Endodermal cell (in vitro differentiated cells): Measurements from ENCODE around the gene MMP1. TPM values are rescaled to one million over a fixed set of nuclear protein-coding genes. Genes with fewer than 3 reads are reported as not detected.

Experiments
- DNase-seq: peaks from one replicate; pipeline ENCODE4 v3.0.0-alpha.2; 2017
- H3K27ac ChIP-seq: 2 replicates; pipeline ENCODE4 v1.5.1; 2013; ENCODE audit warnings: mild to moderate bottlenecking, low read depth, low read length, moderate library complexity
- H3K27me3 ChIP-seq: 2 replicates; pipeline ENCODE4 v1.6.1; 2013; ENCODE audit warnings: mild to moderate bottlenecking, low read length, moderate library complexity; ENCODE audit not compliant: insufficient read depth, control insufficient read depth, poor library complexity, severe bottlenecking
- H3K36me3 ChIP-seq: 2 replicates; pipeline ENCODE4 v1.7.0; 2013; ENCODE audit warnings: mild to moderate bottlenecking, low read length, moderate library complexity; ENCODE audit not compliant: control insufficient read depth, insufficient read depth
- H3K4me1 ChIP-seq: one replicate; pipeline ENCODE4 v1.7.0; 2013; ENCODE audit warnings: low read length; ENCODE audit not compliant: control insufficient read depth, insufficient read depth
- H3K4me3 ChIP-seq: 2 replicates; pipeline ENCODE4 v1.5.1; 2013; ENCODE audit warnings: mild to moderate bottlenecking, low read length, moderate library complexity
- H3K9ac ChIP-seq: 2 replicates; pipeline ENCODE4 v1.6.1; 2013; ENCODE audit warnings: mild to moderate bottlenecking, low read length, moderate library complexity; ENCODE audit not compliant: poor library complexity, severe bottlenecking; ENCODE audit errors: extremely low read depth
- H3K9me3 ChIP-seq: 2 replicates; pipeline ENCODE4 v1.6.1; 2013; ENCODE audit warnings: mild to moderate bottlenecking, low read length, moderate library complexity; ENCODE audit not compliant: control insufficient read depth
- H3K27ac Mint-ChIP-seq: 2 replicates; pipeline ENCODE4 v1.8.0; 2020; ENCODE audit warnings: mixed read lengths
- H3K27me3 Mint-ChIP-seq: 2 replicates; pipeline ENCODE4 v1.8.0; 2021; ENCODE audit warnings: mild to moderate bottlenecking, mixed read lengths; ENCODE audit not compliant: insufficient read depth
- H3K36me3 Mint-ChIP-seq: 2 replicates; pipeline ENCODE4 v1.8.0; 2020; ENCODE audit warnings: low read depth, mixed read lengths
- H3K4me1 Mint-ChIP-seq: 2 replicates; pipeline ENCODE4 v1.8.0; 2020; ENCODE audit warnings: mixed read lengths
- H3K4me3 Mint-ChIP-seq: 2 replicates; pipeline ENCODE4 v1.8.0; 2020; ENCODE audit warnings: mild to moderate bottlenecking, moderate library complexity, mixed read lengths
- H3K9me3 Mint-ChIP-seq: 2 replicates; pipeline ENCODE4 v1.8.0; 2020; ENCODE audit warnings: mild to moderate bottlenecking, mixed read lengths
- WGBS, 2 experiments: methylation state at CpG; one replicate each; pipeline versions ENCODE4 v1.1.5 to v1.1.7; 2013; ENCODE audit warnings: missing lambda C conversion rate in 2 of 2, mixed read lengths in 1 of 2; ENCODE audit not compliant: insufficient coverage in 1 of 2, insufficient read length in 1 of 2; 5-methylcytosine and 5-hydroxymethylcytosine counted together
- total RNA-seq, 2 donors: library from RNA; stranded (reverse); fragmentation: NEBNext Ultra II Directional in 1 of 2; extraction: Animal tissue kit (Norgen Biotek cat#: 25700) in 1 of 2; gene quantifications; 2 replicates in 1 of 2; 3 replicates in 1 of 2; pipeline ENCODE4 v1.2.1, GENCODE V29; 2021
- TF ChIP-seq, protein P1 (sequence below): fragments of 200-600 bp; sonication (generic); conservative IDR thresholded peaks from 2 replicates; pipeline ENCODE4 v1.5.0; 2021; ENCODE audit warnings: antibody characterized with exemption, mild to moderate bottlenecking

MMP1 gene
- total RNA-seq, 2 donors from 2014 or later: not detected

DNA sequence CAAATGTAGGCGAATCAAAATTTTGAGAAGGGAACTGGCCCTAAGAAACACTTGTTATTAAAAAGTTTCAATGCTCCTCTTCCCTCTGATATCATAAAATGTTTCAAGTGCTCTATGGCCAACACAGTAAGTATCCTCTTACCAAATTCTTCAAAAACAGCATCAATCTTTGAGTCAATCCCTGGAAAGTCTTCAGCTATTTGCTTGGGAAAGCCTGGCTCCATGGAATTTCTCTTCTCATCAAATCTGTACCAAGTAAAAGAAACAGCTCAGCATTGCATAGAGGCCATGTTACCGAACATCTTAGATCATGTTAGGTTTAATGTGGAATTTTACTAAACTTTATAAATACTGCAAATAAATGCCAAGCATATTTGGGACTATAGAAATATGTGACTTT is 39.2 kb upstream of the MMP1 start:
- Histone ChIP-seq H3K9me3 (no peaks in the 10 kb centered on the region), H3K4me3 (no peak overlapping the region), H3K9ac (no peak overlapping the region), H3K4me1 (no peaks in the 10 kb centered on the region), H3K27me3 (no peaks in the 10 kb centered on the region), H3K36me3 (no peaks in the 10 kb centered on the region), H3K27ac (no peak overlapping the region)
- TF ChIP-seq, protein P1, sequence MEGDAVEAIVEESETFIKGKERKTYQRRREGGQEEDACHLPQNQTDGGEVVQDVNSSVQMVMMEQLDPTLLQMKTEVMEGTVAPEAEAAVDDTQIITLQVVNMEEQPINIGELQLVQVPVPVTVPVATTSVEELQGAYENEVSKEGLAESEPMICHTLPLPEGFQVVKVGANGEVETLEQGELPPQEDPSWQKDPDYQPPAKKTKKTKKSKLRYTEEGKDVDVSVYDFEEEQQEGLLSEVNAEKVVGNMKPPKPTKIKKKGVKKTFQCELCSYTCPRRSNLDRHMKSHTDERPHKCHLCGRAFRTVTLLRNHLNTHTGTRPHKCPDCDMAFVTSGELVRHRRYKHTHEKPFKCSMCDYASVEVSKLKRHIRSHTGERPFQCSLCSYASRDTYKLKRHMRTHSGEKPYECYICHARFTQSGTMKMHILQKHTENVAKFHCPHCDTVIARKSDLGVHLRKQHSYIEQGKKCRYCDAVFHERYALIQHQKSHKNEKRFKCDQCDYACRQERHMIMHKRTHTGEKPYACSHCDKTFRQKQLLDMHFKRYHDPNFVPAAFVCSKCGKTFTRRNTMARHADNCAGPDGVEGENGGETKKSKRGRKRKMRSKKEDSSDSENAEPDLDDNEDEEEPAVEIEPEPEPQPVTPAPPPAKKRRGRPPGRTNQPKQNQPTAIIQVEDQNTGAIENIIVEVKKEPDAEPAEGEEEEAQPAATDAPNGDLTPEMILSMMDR: no peak
- no peak overlapping the region for H3K27ac Mint-ChIP-seq
- no peaks in the 10 kb centered on the region for H3K9me3 Mint-ChIP-seq
- WGBS, 2 experiments: 92% methylated on average over 2 of the region's 2 CpGs; no CpG with 5 or more reads in 1 of the 2 experiments
- DNase-seq: no peak
- no peak overlapping the region for H3K4me3 Mint-ChIP-seq
- H3K27me3 Mint-ChIP-seq: peaks cover 5% of the 10 kb centered on the region
- no peaks in the 10 kb centered on the region for H3K36me3 Mint-ChIP-seq
- peaks cover 13% of the 10 kb centered on the region for H3K4me1 Mint-ChIP-seq

DNA sequence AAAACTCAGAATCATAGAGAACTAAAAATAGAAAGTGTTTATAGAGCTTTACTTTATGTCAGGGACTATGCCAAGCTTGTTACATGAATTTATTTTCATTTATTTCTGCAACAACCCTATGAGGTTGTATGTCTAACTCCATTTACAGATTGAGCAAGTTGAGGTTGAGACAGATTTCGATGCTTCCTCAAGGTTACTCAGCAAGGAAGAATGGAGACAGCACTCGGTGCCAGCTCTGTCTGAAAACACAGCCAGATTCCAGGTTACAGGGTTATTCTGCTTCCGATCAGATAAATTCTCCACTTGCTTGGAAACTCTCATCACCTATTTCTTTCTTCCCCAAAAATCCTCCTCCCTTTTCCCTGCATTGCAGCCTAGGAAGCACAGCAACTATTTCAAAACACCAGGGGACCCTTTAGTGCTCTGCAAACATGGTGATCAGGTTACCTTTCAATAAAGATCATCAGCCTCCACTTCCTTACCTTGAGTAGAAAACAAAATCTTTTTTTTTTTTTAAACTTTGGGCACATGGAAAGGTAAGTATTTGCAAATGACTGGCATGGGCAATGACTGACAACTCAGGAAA is 38.4 kb upstream of the MMP1 start:
- Mint-ChIP-seq H3K36me3 (no peaks in the 10 kb centered on the region), H3K27me3 (peaks cover 9% of the 10 kb centered on the region)
- no peak overlapping the region for H3K27ac ChIP-seq

DNA sequence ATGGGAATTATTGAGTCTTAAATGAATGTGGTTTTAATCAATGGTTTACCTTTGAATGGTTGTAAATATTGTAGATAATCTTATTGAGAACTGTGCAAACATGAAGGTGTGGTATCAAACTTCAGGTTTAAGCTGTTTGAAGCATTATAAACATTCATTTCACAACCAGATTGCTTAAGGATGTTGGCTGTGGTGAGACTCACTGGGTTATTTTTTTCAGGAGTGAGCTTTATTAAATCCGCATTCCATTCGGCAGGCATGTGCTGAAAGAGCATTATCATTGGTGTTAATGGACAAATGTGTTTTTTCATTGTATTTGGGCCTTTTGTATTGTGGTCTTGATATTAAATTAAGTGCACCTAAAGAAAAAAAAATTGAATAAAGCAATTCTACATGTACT is 35.8 kb upstream of the MMP1 start:
- no peak overlapping the region for H3K4me3 Mint-ChIP-seq
- no peaks in the 10 kb centered on the region for H3K9me3 ChIP-seq
- 98 to 100% methylated on average over 2 of the region's 2 CpGs for WGBS, 2 experiments
- H3K9me3 Mint-ChIP-seq: no peaks in the 10 kb centered on the region
- TF ChIP-seq, protein P1: no peak
- DNase-seq: no peak
- H3K9ac ChIP-seq: no peak overlapping the region
- peaks cover 18% of the 10 kb centered on the region for H3K4me1 Mint-ChIP-seq
- H3K36me3 Mint-ChIP-seq: no peaks in the 10 kb centered on the region
- no peaks in the 10 kb centered on the region for H3K27me3 ChIP-seq
- no peaks in the 10 kb centered on the region for H3K36me3 ChIP-seq
- no peak overlapping the region for H3K27ac Mint-ChIP-seq
- H3K4me1 ChIP-seq: no peaks in the 10 kb centered on the region
- peaks cover 9% of the 10 kb centered on the region for H3K27me3 Mint-ChIP-seq
- no peak overlapping the region for H3K4me3 ChIP-seq
- no peak overlapping the region for H3K27ac ChIP-seq

More for the DNA sequence above, 38.4 kb upstream of the MMP1 start:
- WGBS, 2 experiments: 78 to 82% methylated on average over 3 of the region's 3 CpGs
- no peaks in the 10 kb centered on the region for H3K36me3 ChIP-seq
- no peak overlapping the region for H3K4me3 ChIP-seq
- H3K27me3 ChIP-seq: no peaks in the 10 kb centered on the region
- TF ChIP-seq, protein P1: no peak
- Mint-ChIP-seq H3K9me3 (no peaks in the 10 kb centered on the region), H3K4me1 (peaks cover 18% of the 10 kb centered on the region), H3K4me3 (no peak overlapping the region), H3K27ac (no peak overlapping the region)
- no peaks in the 10 kb centered on the region for H3K4me1 ChIP-seq
- H3K9me3 ChIP-seq: no peaks in the 10 kb centered on the region
- no peak for DNase-seq
- H3K9ac ChIP-seq: no peak overlapping the region
